Measurements from ENCODE around the gene PRR33.
"Not testable (repeated sequence)": the region's sequence is repeated elsewhere in the genome, so short reads cannot be mapped to it uniquely, and the experiment has no call there.

The PRR33 gene

DNA sequence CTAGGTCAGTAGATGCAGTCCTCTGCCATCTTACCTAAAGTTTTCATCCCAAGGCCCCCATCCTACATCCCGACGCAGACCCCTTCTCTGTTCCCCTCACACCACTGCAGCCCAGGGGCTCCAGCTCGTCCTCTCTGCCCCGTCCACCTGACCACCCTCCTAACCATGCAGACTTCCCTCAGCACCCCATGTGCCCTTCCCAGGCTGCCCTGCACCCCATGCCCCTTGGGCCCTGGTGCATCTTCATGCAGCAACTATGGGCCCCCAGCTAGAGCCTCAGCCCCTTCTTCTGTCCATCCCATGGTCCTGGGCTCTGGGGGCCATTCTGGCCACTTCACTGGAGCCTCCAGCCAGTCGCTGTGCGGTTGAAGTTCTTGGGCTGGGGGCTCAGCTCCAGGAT, 2.9 kb downstream of the PRR33 start:
- no peak for DNase-seq

- no peak for DNase-seq
Measured at GRCh38 chr11:1888347-1888753, 3.3 kb downstream of the PRR33 start.

DNA sequence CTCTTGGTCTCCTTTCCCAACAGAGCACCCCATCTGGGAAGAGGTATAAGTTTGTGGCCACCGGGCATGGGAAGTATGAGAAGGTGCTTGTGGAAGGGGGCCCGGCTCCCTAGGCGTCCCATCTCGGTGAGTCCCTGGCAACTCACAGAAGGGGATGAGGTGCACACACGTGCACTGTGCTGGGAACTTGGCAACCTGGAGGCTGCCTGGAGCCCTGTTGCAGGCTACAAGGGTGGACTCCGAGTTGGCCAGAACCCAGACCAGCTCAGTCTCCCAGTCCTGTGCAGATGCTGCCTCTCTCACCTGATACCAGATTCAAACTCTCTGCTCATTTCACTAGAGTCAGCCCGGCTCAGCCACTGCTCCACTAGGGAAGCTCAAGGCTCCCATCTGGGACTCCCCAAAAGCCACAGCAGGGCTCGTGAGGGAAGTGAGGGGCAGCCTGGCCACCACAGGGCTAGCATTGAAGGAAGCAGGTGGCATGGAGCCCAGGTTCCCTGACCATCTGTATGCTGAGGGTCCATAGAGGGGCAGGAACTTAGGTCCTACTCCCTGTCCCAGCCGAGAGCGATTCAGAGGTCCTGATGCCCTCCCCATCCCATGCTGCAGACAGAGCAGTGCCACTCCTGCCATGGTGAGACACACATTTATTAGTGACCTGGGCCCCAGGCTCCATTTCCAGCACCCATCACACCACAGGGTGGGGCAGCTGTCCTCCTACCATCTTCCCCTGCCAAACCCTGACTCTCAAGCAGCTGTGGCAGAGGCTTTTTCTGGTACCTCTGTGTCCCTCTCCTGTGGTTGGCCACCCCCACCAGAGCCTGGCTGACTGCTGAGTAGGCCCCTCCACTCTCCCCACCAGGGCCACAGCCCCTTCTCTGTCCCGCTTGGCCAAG, 4.0 kb downstream of the PRR33 start:
- DNase-seq, result no peak

DNA sequence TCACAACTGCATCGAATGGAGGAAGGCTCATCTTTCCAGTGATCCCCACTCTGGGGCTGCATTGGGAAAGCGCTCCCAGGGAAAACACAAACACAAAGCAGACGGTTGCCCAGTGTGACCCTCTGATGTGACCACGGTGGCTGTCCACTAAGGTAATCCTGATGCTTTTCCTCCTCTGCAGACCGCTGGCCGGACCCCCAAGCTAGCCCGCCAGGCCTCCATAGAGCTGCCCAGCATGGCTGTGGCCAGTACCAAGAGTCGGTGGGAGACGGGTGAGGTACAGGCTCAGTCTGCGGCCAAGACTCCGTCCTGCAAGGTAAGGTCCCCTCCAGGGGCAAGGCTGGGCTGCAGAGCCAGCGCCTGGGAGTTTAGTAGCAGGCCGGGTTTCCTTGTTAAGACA, 5.1 kb downstream of the PRR33 start:
- not testable (repeated sequence) for DNase-seq

DNA sequence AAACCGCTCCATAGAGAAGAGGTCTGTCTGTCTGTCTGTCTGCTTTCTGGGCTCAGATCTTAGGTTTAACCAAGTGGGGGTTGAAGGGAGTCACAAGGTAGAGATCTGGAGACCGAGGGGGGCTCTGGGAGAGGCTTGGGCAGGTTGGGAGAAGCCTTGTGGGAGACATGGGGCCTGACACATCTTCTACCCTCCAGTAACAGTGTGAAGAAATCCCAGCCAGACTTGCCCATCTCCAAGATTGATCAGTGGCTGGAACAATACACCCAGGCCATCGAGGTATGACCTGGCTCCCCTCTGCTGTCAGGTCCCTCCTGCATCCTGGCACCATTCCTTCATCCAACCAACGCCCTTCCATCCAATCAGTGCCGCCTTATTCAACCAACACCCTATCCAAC, 7.4 kb downstream of the PRR33 start:
- no peak for DNase-seq

GRCh38 chr11:1883346-1884302, 8.1 kb downstream of the PRR33 start:
- DNase-seq, result no peak

DNA sequence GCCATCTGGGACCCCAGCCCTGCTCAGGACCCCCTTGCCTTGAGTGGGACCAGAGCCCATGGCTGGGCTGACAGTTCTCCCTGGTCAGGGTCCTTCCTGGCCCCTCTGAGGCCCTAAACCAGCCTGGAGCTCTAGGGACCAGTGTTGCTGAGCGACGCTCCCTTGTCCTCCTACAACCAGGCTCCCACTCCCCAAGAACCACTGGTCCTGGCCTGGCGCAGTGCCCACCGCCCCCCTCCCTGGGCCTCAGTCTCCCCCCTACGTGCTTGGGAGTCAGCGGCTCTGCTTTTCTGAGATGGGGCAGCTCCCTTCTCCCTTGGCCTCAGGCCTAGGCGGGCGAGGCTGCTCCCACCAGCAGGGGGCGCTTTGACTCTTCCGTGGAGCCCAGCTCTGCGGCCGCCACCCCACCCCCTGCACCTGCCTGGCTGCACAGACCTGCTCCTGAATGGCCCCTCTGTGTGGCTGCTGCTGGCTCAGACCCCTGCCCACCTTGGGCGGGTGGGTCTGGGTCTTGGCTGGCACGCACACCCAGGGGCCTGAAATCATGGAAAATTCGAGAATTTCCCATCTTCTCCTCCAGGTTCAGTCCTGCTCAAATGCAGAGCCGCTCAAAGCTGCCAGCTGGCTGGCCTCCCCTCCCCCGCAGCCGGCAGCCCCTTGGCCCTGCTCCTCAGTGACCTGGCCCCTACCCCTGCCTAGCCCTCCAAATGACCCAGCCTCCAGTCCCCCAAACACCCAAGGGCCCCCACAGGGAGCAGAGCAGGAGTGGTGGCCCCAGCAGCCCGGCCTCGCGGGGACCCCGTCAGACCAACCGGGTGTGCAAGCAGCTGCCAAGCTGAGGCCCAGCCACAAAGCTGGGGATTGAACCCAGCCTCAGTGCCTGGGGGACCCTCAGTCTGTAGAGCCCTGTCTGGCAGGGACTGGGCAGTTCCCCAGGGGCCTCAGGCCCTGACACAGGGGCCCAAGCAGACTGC, 9.1 kb downstream of the PRR33 start:
- no peak for DNase-seq

DNA sequence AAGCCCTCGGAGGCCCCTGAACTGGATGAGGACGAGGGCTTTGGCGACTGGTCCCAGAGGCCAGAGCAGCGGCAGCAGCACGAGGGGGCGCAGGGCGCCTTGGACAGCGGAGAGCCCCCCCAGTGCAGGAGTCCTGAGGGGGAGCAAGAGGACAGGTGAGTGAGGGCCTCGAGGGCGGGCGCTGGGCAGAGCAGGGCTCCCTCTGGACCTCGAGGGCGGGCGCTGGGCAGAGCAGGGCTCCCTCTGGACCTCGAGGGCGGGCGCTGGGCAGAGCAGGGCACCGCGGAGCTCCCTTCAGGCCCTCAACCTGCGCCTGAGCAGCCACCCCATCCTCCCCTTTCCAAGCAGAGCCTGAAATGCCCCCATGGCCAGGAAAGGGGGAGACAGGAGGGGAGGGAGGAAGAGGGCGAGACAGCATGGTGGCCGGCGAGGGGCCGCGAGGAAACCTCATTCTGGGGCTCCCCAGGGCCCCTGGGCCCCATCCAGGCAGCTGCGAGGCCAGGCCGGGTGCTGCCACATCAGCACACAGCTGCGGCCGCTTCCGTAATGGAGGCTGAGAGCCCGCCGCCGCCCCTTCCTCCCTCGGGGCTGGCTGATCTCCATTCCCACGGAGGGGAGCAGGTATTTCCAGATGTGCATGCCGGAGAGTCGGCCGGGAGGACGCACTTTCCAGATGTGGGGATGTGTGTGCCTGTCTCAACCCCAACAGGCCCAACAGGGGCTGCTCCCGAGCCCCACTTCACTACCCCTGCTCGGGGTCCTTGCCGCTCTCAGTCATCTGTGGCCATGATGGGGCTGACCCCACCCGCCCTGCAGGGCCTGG, 10.0 kb downstream of the PRR33 start:
- DNase-seq, result no peak

DNA sequence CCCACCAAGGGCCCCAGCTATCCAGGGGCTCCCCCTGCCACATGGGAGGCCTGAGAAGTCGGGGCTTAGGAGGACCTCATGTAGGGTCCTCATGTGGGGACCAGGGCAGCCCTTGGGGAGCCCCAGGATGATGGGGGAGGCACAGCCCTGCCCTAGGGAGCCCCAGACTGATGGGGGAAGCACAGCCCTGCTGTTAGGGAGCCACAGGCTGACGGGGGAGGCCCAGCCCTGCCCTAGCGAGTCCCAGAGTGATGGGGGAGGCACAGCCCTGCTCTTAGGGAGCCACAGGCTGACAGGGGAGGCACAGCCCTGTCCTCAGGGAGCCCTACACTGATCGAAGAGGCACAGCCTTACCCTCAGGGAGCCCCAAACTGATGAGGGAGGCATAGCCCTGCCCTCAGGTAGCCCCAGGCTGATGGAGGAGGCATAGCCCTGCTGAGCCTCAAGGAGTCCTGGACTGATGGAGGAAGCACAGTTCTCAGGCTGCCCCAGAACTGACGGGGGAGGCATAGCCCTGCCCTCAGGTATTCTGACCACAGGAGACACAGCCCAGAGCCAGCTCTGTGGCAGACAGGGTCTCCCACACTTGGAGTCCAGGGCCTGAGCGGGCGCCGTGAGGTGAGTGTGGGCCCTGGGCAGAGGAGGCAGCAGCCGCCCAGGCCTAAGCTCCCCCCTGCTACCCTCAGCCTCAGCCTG, 10.8 kb downstream of the PRR33 start:
- DNase-seq, result no peak

DNA sequence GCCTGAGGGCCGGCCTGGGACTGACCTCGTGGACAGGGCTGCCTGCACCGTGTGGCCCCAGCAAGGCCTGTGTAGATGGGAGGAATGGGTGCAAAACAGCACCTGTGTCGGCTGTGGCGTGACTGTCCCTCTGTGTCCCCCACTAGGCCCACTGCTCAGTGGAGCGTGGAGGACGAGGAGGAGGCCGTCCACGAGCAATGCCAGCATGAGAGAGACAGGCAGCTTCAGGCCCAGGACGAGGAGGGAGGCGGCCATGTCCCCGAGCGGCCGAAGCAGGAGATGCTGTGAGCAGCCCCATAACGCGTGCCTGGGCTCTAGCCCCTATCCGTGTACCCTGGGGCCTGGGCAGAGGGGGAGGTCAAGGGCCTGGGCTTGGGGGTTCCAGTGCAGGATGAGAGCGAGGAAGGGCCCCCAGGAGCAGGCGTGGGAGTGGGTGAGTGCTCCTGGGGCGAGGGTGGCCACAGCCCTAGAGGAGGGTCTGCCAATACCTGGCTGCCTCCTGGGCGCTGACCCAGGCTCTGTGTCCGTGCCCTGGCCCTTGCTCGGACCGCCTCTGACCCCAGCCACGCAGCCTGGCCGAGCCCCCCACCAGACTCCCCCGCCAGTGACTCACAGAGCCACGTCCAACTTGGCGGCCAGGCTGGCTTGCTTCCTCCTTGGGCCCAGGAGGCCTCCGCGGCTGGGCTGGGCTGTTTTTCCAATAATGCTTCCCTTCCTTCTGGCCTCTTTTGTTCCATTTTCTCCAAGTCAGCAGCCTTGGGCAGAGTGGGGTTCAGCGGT, 11.6 kb downstream of the PRR33 start:
- DNase-seq, result no peak

DNA sequence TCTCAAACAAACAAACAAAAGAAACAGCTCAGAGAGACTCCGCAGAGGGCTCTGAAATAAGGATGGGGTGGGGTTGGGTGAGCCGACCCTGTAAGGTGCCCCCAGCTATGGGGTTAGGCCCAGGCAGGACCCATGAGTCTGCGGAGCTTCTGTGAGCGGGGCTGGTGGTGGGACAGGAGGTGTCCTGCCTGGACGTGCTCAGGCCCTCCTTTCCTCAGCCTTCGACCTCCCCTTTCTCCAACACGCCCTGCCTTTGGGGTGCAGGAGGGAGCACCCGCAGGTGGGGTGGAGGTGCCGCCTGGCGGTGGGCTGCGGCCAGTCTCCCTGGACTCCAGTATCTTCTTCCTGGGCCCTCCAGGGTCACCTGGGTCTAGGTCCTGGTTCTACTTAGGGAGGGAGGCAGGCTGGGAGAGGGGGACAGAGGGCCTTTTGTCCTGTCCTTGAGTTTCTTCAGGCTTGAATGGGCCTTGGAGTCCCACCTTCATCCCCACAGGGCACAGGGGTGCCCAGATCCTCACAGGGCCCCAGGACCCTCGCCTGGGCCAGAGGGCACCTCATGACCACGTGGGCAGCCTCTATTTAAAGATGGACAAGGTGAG, 12.3 kb downstream of the PRR33 start:
- DNase-seq, result no peak

- DNase-seq, result no peak
Measured at GRCh38 chr11:1878137-1879031, 13.3 kb downstream of the PRR33 start.

- DNase-seq, result no peak
Measured at GRCh38 chr11:1877211-1878136, 14.2 kb downstream of the PRR33 start.

DNA sequence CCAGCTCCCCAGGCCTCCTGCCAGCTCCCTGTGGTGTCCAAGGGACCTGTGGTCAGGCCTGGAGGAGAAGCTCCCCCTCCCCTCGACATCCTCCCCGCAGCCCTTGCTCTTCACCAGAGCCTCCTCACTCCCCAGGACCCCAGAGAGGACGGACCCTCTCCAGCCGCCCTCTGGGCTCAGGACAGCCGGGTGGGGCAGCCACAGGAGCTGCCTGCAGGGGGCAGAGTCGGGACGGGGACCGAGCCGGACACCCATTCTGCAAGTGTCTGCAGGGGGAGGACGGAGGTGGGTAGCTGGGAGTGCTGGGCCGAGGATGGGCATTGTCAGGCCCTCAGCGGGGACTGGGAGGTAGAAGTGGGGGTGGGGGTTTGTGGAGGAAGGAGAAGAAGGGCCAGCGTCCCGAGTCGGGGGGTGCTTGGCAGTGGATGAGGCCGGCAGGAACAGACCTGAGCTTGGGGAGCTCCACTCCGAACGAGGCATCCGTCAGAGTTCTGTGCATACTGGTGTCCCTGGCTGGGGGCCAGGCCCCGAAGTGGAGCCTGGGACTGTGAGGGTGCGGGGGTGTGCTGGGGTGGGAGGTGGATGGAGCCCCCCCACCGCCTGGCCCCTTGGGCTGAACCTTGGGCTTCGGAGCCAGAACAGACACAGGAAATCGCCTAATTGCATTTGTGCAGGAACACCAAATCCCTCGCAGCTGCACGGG, 15.2 kb downstream of the PRR33 start:
- DNase-seq, result no peak

DNA sequence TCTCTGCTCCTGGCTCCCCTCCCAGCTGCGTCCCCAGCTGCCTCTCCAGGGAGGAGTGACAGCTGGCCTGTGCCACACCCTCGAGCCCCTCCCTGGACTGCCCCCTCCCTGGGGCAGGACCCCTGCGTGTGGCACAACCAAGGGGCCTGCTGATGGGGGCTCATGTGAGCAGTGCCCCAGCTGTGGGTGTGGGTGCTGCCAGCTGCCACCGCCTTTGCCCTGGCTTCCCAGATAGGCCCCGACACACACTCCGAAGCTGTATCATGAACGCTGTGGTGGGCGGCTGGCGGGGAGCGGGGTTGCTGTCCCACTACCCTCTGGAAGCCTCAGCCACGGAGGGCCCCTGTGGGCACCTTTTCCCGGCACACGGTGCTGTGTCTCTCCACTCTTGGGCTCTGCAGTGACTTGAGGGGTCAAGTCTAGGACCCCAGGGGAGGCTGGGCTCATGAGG, 15.8 kb downstream of the PRR33 start:
- DNase-seq, result not testable (repeated sequence)

- no peak for DNase-seq
Measured at GRCh38 chr11:1875093-1875850, 16.4 kb downstream of the PRR33 start.

All from SIG-M5 (cell line).